ENCODE data around the gene STIM2.

STIM2 gene

GRCh38 chr4:26907731-26908599, 47.3 kb downstream of the STIM2 start:
- no peak for DNase-seq

GRCh38 chr4:26909369-26909768, 48.7 kb downstream of the STIM2 start:
- no peak for DNase-seq

GRCh38 chr4:26911254-26911653, 50.6 kb downstream of the STIM2 start:
- no peak for DNase-seq

- no peak for DNase-seq
Measured at GRCh38 chr4:26912069-26912468, 51.4 kb downstream of the STIM2 start.

- DNase-seq = no peak
Measured at GRCh38 chr4:26912810-26913209, 52.2 kb downstream of the STIM2 start.

GRCh38 chr4:26916195-26916594, 55.6 kb downstream of the STIM2 start:
- no peak for DNase-seq

- no peak for DNase-seq
Measured at GRCh38 chr4:26930964-26931363, 70.3 kb downstream of the STIM2 start.

GRCh38 chr4:26931451-26931850, 70.8 kb downstream of the STIM2 start:
- no peak for DNase-seq

- DNase-seq = no peak
Measured at GRCh38 chr4:26931966-26932365, 71.3 kb downstream of the STIM2 start.

- DNase-seq = no peak
Measured at GRCh38 chr4:26935397-26935796, 74.8 kb downstream of the STIM2 start.

GRCh38 chr4:26936284-26937065, 75.8 kb downstream of the STIM2 start:
- DNase-seq = no peak

- no peak for DNase-seq
Measured at GRCh38 chr4:26937139-26937538, 76.5 kb downstream of the STIM2 start.

GRCh38 chr4:26937567-26937966, 76.9 kb downstream of the STIM2 start:
- DNase-seq = no peak

- no peak for DNase-seq
Measured at GRCh38 chr4:26938516-26938915, 77.9 kb downstream of the STIM2 start.

- DNase-seq = no peak
Measured at GRCh38 chr4:26941951-26942350, 81.3 kb downstream of the STIM2 start.

GRCh38 chr4:26942871-26943270, 82.2 kb downstream of the STIM2 start:
- DNase-seq = no peak

GRCh38 chr4:26943391-26943790, 82.8 kb downstream of the STIM2 start:
- no peak for DNase-seq

GRCh38 chr4:26945794-26946193, 85.2 kb downstream of the STIM2 start:
- DNase-seq = no peak

GRCh38 chr4:26947318-26947717, 86.7 kb downstream of the STIM2 start:
- no peak for DNase-seq

GRCh38 chr4:26950446-26950845, 89.8 kb downstream of the STIM2 start:
- DNase-seq = no peak

- no peak for DNase-seq
Measured at GRCh38 chr4:26952891-26953290, 92.2 kb downstream of the STIM2 start.

GRCh38 chr4:26953366-26953765, 92.7 kb downstream of the STIM2 start:
- DNase-seq = no peak

GRCh38 chr4:26953770-26954423, 93.3 kb downstream of the STIM2 start:
- DNase-seq = no peak

- DNase-seq = no peak
Measured at GRCh38 chr4:26955241-26955640, 94.6 kb downstream of the STIM2 start.
